Superior temporal gyrus (tissue), 1 donor: ENCODE data around the gene USP34.

Experiments used
- DNase-seq: peaks from one replicate; pipeline ENCODE4 v3.0.0-alpha.2; 2016; ENCODE audit errors: extremely low spot score

USP34 gene

DNA sequence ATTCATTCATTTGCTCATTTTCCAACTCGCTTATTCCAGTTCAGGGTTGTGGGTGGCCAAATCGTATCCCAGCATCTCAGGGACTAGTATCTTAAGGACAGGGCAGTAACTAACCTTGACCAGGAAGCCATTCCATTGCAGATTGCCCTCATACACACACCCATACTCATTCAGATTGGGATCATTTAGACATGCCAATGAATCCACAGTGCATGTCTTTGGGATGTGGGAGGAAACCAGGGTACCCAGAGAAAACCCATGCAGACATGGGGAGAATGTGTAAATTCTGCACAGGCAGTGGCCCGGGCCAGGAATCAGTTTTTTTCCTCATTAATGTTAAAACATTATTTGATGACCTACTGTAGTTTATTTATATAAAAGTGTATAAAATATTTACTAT, 150.7 kb downstream of the USP34 start:
- no peak for DNase-seq

DNA sequence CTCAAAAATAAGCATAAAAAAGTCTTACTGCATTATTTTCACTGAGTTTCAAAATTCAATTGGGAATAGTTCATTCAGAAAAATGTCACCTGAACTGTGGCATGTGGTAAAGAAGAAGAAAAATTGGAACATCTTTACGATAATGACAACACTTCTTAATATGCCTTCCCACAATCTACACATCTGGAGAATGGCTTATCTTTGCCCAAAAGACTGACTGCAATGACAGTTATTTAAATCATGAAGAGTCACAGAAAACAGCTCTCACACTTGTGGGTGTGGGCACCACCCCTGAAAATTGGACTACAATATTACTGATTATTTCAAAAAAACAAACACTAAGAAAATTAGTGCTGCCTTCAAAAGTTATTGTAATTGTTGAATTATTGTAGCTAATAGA, 152.3 kb downstream of the USP34 start:
- no peak for DNase-seq

GRCh38 chr2:61295981-61296380, 174.9 kb downstream of the USP34 start:
- DNase-seq = no peak

GRCh38 chr2:61291851-61292575, 178.9 kb downstream of the USP34 start:
- no peak for DNase-seq

DNA sequence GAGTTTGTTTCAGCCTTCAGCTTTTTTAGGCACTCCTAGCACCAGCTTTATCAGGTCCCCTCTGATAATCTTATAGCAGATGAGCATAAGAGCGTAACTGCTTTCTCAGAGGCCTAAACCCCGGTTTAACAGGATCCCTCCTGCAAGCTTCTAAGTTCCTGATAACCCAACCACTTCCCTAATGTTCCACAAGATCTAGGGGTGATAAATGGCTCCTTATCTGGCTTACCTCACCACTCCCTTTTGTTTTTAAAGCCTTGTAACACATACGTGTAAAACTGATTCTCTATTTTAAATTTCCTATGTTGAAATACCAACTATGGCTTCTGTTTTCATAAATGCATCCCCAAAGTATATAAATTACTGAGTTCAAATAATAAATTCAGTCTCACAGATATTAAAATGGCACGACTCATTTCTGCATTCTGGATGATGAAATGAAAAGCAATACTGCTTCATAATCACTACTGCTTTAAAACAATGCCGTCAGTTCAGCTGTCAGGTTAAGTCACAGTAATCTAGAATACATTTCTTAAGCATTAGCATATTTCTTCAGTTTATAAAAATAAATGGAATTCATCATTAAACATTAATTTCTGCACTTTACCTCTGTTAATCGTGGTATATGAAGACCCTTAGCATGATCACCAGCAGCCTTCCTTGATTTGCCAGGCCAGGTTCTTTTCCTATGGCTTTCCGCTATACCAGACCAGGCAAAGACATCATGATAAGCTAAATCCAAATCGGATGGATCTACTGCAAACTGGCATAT, 182.6 kb downstream of the USP34 start:
- no peak for DNase-seq

GRCh38 chr2:61287254-61287653, 183.6 kb downstream of the USP34 start:
- DNase-seq = no peak

GRCh38 chr2:61283443-61284160, 187.3 kb downstream of the USP34 start:
- DNase-seq = no peak

DNA sequence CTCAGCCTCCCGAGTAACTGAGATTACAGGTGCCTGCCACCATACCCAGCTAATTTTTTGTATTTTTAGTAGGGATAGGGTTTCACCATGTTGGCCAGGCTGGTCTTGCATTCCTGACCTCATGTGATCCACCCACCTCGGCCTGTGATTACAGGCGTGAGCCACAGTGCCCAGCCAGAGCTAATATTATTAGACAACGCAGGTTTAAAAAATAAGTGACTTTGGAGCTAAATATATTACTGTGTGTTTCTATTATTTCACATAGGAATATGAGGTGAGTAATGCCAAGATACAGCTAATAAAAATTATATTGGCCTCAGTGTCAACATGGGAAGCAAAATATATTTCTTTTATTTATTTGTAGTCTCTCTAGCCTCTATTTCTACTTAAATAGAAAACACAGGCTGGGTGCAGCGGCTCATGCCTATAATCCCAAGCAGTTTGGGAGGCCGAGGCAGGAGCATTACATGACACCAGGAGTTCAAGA, 188.7 kb downstream of the USP34 start:
- no peak for DNase-seq

DNA sequence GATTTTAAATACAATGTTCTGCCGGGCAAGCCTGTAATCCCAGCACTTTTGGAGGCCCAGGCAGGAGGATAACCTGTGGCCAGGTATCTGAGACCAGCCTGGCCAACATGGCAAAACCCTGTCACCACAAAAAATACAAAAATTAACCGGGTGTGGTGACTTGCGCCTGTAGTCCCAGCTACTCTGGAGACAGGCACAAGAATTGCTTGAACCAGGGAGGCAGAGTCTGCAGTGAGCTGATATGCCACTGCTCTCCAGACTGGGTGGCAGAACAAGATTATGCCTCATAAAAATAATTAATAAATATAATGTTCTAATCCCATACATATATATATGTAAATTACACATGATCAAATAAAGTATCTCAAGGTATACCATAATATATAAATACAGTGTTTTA, 189.6 kb downstream of the USP34 start:
- DNase-seq = no peak

- no peak for DNase-seq
Observed at GRCh38 chr2:61277756-61278155, 193.1 kb downstream of the USP34 start.

GRCh38 chr2:61275575-61276184, 195.2 kb downstream of the USP34 start:
- DNase-seq = no peak

- DNase-seq = no peak
Observed at GRCh38 chr2:61272421-61273070, 198.3 kb downstream of the USP34 start.

- no peak for DNase-seq
Observed at GRCh38 chr2:61268249-61268648, 202.6 kb downstream of the USP34 start.

GRCh38 chr2:61266632-61267505, 204.0 kb downstream of the USP34 start:
- no peak for DNase-seq

DNA sequence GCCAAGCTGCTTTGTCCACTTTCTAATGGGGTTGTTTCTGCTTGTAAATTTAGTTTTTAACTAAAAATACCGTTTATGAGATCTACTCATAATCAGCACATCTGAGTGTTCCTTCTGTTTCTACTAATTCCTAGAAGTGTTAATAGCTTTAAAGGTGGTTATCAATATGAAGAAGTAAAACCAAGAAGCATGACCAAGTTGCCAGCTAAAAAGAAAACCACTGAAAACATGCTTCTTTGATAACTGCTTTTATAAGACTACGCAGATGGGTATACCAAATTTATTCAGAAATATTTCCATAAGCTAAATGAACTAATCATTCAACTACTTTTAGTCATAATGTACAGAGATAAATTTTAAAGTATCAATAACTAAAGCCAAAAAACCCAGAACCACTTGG, 207.1 kb downstream of the USP34 start:
- DNase-seq = no peak

DNA sequence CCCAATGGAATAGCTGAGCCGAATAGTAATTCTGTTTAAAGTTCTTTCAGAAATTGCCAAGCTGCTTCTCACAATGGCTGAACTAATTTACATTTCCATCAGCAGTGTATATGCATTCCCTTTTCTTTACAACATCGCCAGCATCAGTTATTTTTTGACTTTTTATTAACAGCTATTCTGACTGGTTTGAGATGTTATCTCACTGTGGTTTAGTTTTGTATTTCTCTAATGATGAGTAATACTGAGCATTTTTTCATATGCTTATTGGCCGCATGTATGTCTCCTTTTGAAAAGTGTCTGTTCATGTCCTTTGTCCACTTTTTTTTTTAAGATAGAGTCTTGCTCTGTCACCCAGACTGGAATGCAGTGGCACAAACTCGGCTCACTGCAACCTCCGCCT, 208.2 kb downstream of the USP34 start:
- no peak for DNase-seq

DNA sequence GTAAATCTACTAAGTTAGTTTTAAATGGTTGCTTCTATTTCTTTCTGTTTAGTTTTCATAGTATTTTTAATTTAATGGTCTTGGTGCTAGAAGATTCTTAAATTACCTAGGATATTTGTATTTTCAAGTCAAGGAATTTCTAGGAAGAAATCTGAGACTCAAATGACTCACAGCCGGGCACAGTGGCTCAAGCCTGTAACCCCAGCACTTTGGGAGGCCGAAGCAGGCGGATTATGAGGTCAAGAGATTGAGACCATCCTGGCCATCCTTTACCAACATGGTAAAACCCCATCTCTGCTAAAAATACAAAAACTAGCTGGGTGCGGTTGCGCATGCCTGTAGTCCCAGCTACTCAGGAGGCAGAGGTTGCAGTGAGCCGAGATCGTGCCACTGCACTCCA, 213.4 kb downstream of the USP34 start:
- DNase-seq = no peak

DNA sequence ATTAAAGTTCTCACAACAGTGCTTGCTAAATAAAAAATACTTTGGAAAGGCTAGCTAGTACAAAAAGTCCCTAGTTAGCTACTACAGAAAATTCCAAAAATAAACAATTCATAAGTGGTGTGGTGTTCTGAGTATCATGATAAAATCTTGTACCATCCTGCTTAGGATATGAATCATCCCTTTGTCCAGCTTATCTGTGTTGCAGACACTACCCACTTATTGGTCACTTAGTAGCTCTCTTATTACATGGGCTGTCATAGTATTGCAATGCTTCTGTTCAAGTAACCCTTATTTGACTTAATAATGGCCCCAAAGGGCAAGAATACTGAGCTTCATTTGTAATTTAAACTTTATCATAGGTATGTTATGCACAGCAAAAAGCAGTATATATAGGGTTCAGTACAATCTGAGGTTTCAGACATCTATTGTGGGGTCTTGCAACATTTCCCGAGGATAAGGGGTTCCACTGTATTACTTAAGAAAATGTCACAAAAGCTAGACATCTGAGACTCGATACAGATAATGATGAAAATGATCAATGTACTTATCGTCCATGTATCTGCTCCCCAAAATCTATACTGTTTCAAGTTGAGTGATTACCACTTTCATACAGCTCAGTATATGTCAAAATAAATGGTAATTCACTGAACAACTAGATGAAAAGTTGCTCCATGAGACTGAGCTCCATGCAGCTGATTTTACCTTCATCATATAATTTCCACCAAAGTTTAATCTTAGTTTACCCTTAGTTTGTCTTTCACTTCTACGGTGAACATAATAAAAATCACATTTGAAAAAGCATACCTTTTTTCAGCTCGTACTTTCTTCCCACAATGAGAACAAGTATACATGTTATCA, 215.1 kb downstream of the USP34 start:
- no peak for DNase-seq

DNA sequence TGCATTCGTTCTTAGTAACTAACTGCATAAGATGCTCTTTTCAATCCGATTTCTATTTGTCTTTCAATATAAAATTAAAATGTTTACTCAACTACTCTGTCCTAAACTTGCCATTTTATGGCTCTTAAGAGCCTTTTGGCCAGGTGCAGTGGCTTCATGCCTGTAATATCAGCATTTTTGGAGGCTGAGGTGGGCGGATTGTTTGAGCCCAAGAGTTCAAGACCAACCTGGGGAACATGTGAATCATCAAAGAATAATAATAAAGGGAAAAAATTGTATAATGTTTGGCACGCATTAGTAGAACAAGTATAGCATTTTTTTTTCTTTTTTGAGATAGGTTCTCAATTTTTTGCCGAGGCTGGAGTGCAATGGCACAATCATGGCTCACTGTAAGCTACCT, 216.4 kb downstream of the USP34 start:
- DNase-seq = no peak

- DNase-seq = no peak
Observed at GRCh38 chr2:61253136-61253535, 217.8 kb downstream of the USP34 start.
